GM06990 (cell line): ENCODE measurements around the gene SEMA3F.
A peak's percentile ranks its signal among the peaks of the same experiment; 100 is the strongest.

Source experiments
- DNase-seq: peaks from one replicate; pipeline ENCODE4 v3.0.0-alpha.2; 2011; ENCODE audit not compliant: insufficient read length; ENCODE audit errors: extremely low read depth
- H3K27me3 ChIP-seq: replicated peaks from 2 replicates; pipeline ENCODE4 v1.6.0; 2011; ENCODE audit warnings: low read length; ENCODE audit not compliant: control insufficient read depth, insufficient read depth
- H3K36me3 ChIP-seq: 2 replicates; pipeline ENCODE4 v1.5.1; 2011; ENCODE audit warnings: low read length; ENCODE audit not compliant: control insufficient read depth, insufficient read depth
- H3K4me3 ChIP-seq: replicated peaks from 2 replicates; pipeline ENCODE4 v1.5.1; 2011; ENCODE audit warnings: low read depth, mild to moderate bottlenecking, control low read depth, low read length
- TF ChIP-seq, protein P1 (sequence below): IDR thresholded peaks from 2 replicates; pipeline ENCODE4 v1.5.1; 2011; ENCODE audit warnings: low read length, control low read depth, mild to moderate bottlenecking, inconsistent platforms; ENCODE audit not compliant: insufficient read depth, poor library complexity, severe bottlenecking

SEMA3F gene

DNA sequence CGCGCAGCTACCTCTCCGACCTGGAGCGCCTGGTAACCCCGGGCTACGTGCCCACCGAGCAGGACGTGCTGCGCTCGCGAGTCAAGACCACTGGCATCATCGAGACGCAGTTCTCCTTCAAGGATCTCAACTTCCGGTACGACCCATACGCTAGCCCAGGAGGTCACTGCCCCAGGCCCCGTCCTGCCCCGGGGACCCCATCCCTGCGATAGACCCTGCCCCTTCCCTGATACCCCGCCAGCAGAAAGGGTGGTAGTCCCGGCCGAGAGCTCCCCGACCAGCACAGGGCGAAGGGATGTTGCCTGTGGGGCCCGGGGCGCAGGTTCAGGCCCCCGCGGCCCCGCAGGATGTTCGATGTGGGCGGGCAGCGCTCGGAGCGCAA, 38.6 kb downstream of the SEMA3F start:
- no peaks in the 10 kb centered on the region; the same call in 1 of the 2 replicates for H3K27me3 ChIP-seq
- H3K36me3 ChIP-seq, result no peaks in the 10 kb centered on the region
- DNase-seq, result no peak
- no peak overlapping the region for H3K4me3 ChIP-seq
- TF ChIP-seq, protein P1, sequence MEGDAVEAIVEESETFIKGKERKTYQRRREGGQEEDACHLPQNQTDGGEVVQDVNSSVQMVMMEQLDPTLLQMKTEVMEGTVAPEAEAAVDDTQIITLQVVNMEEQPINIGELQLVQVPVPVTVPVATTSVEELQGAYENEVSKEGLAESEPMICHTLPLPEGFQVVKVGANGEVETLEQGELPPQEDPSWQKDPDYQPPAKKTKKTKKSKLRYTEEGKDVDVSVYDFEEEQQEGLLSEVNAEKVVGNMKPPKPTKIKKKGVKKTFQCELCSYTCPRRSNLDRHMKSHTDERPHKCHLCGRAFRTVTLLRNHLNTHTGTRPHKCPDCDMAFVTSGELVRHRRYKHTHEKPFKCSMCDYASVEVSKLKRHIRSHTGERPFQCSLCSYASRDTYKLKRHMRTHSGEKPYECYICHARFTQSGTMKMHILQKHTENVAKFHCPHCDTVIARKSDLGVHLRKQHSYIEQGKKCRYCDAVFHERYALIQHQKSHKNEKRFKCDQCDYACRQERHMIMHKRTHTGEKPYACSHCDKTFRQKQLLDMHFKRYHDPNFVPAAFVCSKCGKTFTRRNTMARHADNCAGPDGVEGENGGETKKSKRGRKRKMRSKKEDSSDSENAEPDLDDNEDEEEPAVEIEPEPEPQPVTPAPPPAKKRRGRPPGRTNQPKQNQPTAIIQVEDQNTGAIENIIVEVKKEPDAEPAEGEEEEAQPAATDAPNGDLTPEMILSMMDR, result no peak

DNA sequence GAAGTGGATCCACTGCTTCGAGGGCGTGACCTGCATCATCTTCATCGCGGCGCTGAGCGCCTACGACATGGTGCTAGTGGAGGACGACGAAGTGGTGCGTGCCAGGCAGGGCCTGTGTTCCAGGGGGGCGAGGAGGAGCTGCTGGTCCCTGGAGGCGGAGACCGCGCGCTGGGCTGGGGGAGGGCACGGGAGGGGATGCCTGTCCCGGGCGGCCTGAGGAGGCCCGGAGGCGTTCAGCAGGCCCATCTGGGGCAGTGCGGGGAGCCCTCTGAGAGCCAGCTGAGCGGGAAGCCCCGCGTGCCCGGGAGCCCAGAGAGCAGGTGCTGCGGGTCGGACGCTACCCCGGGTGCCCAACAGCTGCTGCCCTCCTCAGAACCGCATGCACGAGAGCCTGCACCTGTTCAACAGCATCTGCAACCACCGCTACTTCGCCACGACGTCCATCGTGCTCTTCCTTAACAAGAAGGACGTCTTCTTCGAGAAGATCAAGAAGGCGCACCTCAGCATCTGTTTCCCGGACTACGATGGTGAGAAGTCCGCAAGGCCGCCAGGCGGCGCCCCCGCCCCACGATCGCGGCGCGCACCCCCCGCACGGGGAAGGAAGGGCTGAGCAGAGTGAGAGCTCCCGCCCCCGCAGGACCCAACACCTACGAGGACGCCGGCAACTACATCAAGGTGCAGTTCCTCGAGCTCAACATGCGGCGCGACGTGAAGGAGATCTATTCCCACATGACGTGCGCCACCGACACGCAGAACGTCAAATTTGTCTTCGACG, 39.2 kb downstream of the SEMA3F start:
- Histone ChIP-seq H3K4me3 (no peak overlapping the region), H3K36me3 (no peaks in the 10 kb centered on the region), H3K27me3 (no peaks in the 10 kb centered on the region; the same call in 1 of the 2 replicates)
- TF ChIP-seq, protein P1, result peak; percentile 82
- peak; percentile 87 for DNase-seq

DNA sequence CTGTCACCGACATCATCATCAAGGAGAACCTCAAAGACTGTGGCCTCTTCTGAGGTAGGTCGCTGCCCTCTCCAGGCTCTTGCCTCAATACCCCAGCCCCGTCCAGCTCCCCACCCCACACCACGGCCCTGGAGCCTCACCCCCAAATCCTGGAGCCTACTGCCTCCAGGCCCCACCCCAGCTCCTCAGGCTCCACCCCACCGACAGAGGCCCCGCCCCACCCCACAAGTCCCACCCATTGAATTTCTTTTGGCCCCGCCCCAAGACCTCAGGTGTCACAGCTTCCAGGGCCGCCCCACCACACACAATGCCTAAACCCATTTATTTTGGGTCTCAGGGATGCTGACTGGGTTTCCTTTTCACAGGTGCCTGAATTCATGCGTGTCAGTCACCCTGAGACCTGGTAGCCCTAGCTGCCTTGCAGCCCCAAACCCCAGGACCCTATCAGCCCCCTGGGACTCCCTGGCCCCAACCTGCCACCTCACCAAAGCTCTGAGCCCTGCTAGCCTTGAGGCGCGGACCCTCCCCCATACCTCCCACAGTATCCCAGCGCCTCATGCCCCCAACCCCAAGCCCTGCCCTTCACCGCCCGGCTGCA, 39.9 kb downstream of the SEMA3F start:
- H3K27me3 ChIP-seq, result no peaks in the 10 kb centered on the region; the same call in 1 of the 2 replicates
- no peak for DNase-seq
- TF ChIP-seq, protein P1, result no peak
- no peaks in the 10 kb centered on the region for H3K36me3 ChIP-seq
- no peak overlapping the region for H3K4me3 ChIP-seq

DNA sequence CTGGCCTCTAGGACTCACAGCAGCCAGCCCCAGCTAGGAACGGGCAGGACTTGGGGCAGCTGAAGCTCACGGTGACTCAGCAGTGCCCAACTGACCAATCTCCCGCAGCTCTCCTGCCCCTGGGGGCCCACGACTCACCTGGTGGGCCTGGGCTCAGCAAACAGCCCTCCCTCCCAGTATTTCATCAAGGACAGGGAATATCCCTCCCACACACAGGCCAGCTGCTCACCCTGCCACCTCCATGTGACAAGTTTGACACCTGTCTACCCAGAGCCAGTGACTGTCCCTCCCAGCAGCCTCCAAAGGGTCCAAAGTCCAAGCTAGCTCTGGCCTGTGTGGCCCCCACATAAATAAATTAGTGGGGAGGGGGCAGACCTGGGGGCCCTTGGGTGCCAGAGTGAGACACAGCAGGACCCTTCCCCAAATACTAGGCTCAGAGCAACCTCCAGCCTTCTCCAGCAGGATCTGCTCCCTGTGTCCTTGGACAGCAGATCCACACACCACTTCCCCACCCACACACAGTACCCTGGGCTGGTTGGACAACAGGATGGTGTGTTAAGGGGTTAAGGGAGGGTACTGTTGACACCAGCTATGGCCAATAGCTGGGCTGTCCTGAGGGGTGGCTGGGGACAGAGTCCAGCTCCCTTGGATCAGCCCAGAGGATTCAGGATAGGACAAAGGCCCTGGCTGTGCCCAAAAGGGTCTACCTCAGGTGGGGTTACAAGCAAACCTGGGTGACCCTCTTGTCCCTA, 40.6 kb downstream of the SEMA3F start:
- TF ChIP-seq, protein P1, result no peak
- no peak for DNase-seq
- Histone ChIP-seq H3K36me3 (no peaks in the 10 kb centered on the region), H3K4me3 (no peak overlapping the region), H3K27me3 (no peaks in the 10 kb centered on the region; the same call in 1 of the 2 replicates)

- no peak overlapping the region for H3K4me3 ChIP-seq
- no peak for DNase-seq
- no peaks in the 10 kb centered on the region; the same call in 1 of the 2 replicates for H3K27me3 ChIP-seq
- H3K36me3 ChIP-seq, result no peaks in the 10 kb centered on the region
- TF ChIP-seq, protein P1, result no peak
These were observed 41.2 kb downstream of the SEMA3F start for GRCh38 chr3:50196253-50196801.
